NCI-H2029 (cell line): ENCODE measurements around the gene PRIM2.
"Not testable (repeated sequence)": the region's sequence is repeated elsewhere in the genome, so short reads cannot be mapped to it uniquely, and the experiment has no call there.

Experiments used
- DNase-seq: peaks from one replicate; lab custom pipeline; 2025; lab: John Stamatoyannopoulos, UW

Gene PRIM2

DNA sequence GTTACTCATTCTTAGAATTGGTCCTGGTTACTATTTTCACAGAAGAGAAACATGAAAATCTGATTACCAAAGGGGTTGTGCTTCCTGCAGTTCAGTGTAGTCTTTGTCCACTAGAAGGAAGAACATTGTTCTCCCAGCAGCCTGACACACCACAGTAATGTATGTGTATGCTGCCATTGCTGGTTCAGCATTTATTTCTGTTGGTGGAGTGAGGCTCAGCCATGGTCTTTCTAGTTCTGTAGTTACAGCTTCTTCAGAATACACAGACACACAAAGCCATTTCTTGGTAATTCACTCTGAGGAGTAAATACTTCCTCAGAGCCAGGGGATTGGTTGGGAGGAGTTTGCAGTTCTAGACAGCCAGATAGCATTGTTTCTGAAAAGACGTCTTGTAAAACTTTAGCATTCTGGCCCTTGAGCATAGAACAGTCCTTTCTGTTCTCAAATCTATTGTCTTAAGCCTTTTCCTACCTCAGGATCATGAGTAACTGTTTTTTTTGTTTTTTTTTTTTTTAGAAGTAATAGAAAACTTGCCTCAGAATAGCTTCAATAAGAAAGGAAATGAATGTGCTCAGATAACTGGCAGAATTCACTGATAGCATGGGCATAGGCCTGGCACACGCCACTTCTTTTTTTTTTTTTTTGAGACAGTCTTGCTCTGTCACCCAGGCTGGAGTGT lies 128.5 kb downstream of the PRIM2 start:
- not testable (repeated sequence) for DNase-seq

DNA sequence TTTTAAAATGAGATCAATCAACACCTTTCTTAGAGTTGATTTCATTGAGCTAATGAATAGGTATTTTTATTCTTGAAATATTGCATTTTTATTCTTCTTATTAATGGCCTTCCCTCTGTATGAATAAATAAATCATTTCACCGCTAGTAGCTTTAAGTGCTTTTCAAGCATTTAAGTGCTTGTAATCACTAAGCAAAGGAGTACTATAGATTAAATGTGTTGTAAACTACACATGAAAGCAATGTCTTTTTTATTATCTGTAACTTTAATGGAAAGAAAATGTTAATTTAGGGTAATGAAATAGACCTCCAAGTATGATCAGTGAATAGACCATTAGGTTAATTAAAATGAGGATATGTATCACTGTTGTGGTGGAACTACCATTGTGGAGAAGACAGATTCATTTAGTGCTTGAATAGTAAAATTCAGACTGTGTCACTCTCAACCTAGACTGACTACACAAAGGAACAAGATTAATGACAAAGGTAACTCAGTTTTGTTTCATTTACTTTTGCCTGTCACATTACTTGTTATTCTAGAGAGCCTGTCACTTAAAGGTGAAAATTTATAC lies 132.2 kb downstream of the PRIM2 start:
- not testable (repeated sequence) for DNase-seq

DNA sequence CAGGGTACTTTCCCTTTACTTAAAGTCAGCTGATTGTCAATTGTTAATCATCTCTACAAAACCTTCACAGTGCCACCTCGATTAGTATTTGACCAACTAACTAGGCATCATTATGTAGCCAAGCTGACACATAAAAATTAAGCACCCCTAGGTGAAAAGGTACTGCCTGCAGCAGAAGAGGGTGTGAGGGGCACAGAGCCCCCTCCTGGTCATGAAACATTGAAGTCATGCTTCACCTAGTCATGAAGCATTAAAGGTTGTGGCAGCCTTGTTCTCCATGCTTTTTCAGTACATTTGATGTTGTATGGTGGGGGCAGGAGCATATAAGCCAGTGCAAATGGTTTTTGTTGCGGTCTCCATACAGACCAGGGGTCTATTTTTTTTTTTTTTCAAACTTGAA lies 142.4 kb downstream of the PRIM2 start:
- not testable (repeated sequence) for DNase-seq

DNA sequence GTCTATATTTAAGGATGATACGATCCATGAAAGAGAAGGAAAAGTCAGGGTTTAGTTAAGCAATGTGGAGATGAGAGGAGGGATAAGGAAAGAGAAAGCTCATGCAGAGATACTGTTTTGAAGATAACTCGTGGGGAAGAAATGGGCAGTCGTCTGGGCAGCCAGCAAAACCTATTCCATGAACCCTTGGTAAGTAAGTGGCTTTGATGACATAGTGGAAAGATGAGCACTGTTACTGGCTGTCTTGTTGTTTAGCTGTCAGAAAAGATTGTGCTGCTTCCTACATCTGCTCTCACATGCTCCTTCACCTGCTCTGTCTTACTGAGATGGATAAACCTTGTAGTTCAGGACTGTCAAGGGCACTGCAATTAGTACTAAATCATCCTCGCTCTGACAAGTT lies 143.6 kb downstream of the PRIM2 start:
- not testable (repeated sequence) for DNase-seq

DNA sequence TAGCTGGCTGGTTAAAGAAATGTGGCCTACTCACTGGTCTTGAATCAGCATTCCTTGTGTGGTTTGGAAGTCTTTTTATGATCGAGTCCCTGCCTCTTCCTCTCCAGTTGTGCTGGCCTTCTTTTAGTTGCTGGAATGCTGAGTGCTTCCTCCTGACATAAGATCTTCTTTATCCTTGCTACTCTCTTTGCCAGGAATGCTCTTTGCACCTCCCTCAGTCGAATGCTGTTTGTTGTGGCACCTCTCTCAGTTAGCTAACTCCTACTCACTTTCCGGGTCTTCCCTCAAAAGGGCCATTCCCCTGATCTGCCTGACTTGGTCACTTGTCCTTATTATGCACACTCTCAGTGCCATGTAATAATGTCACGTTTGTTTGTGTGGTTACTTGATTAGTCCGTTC lies 146.4 kb downstream of the PRIM2 start:
- not testable (repeated sequence) for DNase-seq

DNA sequence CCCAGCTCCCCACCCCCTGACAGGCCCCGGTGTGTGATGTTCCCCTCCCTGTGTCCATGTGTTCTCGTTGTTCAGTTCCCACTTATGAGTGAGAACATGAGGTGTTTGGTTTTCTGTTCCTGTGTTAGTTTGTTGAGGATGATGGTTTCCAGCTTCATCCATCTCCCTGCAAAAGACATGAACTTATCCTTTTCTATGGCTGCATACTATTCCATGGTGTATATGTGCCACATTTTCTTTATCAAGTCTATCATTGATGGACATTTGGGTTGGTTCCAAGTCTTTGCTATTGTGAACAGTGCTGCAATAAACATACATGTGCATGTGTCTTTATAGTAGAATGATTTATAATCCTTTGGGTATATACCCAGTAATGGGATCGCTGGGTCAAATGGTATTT lies 148.5 kb downstream of the PRIM2 start:
- not testable (repeated sequence) for DNase-seq

DNA sequence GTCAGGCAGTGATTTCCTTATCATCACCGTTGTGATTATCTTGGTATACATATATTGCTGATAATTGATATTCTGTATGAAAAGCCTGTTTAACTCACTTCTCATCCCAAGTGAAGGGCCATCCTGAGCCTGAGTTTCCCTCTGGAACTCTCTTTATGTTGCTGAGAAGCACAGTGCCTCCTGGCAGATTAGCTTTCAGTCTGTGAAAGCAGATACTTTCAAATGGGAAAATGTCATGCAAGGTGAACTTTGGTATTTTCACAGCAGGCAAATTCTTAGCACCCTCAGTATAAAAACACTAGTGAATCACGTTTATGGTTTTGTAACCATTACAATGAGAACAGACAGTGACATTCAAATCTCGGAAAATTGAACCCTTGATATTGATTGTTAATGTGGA lies 151.6 kb downstream of the PRIM2 start:
- no peak for DNase-seq

DNA sequence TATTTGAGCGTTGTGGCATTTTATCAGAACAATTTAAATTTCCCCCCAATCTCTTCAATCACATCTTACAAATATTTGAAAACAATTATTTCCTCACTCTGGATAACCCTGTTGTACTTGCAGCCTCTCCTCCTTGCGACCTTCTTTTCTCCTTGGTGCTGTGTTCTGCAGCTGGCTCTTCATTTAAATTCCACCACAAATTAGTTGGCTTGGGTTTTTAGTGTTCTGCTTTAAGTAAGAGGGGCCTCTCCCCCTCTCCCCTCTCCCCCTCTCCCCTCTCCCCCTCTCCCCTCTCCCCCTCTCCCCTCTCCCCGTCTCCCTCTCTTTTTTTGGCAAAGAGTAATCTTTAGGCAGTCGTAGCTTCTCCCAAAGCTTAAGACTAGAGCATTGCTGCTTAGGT lies 152.7 kb downstream of the PRIM2 start:
- DNase-seq, result not testable (repeated sequence)

DNA sequence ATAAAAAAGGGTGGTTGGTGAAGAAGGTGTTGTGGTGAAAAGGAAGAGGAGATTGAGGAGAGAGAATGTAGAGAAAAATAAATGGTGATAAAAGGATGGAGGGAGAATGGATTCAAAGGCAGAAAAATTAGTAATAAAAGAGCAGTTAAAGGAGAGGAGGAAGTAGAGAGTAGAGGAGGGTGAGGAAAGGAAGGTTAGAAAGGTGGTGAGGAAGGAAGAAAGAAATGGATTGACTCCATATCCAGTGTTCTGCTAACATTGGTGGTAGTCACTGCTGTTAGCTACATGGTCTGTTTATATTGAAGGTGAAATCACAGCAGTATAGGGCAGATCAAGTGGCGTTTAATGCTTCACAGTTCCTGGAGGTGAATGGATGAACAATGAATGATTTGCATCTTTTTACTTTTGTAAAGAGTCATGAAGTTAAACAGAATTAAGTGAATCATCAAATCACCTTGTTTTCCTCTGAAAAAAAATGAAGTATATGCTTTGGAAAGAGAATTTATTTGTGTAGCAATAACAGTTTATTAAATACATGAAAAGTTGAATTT lies 154.0 kb downstream of the PRIM2 start:
- not testable (repeated sequence) for DNase-seq

DNA sequence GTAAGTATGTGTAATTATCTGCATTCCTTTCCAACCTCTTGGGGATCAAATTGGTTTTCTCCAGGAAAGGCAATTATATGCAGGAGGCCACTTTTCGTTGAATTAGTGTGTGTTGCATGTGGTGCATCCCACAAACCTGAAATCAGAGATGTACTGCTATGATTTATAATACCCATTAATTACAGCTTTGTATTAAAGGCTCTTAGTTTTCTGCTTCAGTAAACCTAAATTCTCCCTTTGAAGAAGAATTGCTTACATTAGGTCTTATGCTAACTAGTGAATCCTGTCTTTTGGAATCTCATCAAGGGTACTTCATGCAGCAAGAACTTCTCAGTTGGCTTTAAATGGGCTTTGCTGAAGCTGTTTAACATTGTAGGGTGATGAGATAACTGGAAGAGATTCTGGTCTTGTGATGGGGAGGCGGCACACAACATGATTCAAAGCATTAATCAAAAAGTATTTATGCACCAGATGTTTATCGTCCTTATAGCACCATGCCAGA lies 155.5 kb downstream of the PRIM2 start:
- not testable (repeated sequence) for DNase-seq

DNA sequence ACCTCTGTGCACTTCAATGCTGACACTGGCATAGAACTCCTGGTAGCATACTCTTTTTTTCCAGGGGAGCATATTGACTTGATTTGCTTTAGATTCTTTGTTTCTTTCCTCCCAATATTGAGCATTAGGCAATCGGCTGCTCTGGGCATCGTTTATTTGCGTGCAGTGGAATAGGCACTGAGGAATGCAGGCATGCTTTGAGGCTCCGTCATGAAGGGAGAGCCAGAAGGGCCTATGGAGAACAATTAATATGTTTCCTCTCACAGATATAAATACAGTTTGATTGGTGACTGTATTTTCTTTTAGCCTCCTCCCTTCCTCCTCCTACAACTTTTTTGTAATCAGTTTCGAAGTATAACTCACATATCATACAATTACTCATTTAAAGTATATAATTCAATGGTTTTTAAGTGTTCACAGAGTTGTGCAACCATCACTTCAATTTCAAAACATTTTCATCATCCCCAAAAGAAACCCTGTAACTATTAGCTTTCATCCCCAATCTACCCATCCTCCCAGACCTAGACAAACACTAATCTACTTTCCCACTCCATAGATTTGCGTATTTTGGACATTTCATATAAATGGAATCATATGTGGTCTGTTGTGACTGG lies 157.5 kb downstream of the PRIM2 start:
- not testable (repeated sequence) for DNase-seq

DNA sequence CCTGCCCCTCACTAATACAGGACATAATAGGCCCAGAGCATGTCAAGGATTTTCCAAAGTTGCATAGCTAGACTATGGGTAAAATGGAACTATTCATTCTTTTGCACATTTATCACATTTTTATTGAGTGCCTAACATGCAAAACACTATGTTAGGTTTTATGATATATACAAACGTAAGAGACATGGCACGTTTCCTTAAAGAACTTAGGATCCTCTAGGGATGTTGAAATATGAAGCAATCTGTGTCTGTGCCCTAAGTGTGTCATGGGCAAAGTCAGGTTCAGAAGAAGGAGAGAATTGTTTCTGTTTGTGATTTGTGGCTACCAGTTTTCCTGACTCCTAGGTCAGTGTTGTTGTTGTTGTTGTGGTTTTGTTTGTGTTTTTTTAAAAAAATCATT lies 158.2 kb downstream of the PRIM2 start:
- not testable (repeated sequence) for DNase-seq

DNA sequence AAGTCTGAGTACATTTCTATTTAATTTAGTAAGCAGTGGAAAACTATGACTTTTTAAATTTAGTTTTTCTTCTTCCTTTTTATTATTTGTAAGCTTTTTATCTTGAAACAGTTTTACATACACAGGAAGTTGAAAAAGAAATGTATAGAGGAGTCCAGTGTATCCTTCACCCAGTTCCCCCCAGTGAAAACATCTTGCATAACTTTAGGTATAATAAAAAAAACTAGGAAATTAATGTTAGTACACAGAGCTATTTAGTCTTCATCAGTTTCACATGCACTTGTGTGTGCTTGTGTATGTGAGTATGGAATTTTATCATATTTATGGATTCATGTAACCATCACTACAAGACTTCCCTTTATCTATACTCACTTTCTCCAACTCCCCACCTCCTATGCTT lies 162.8 kb downstream of the PRIM2 start:
- DNase-seq, result not testable (repeated sequence)

DNA sequence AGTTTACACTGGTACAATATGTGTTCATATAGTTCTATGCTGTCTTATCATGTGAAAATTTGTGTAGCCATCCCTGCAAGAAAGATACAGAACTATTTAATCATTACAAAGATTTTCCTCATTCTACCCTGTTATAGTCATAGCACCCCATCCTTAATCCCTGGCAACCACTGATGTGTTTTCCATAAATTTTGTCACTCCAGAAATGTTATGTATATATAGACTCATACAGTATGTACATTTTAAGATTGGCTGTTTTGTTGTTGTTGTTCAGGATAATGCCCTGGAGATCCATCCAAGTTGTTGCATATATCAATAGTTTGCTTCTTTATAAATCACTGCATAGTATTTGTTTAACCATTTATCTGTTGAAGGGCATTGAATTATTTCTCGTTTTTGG lies 163.7 kb downstream of the PRIM2 start:
- not testable (repeated sequence) for DNase-seq

DNA sequence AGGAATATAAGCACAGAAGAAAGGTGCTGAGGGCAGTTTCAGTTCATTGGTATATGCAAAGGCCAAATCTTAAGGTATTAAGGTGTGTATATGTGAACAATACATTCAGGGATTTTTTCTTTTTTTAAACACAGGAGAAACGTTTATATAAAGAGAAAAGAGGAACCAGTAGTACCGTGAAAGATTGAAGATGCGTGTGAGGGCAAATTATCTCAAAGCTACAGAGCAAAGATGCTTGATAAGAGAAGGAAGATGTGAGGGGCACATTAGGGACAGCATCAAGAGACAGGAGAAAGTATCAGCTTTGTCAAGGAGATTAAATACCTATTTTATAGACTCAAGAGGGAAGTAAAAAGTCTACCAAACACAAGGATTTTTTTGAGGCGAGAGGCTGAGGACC lies 165.0 kb downstream of the PRIM2 start:
- DNase-seq, result not testable (repeated sequence)

DNA sequence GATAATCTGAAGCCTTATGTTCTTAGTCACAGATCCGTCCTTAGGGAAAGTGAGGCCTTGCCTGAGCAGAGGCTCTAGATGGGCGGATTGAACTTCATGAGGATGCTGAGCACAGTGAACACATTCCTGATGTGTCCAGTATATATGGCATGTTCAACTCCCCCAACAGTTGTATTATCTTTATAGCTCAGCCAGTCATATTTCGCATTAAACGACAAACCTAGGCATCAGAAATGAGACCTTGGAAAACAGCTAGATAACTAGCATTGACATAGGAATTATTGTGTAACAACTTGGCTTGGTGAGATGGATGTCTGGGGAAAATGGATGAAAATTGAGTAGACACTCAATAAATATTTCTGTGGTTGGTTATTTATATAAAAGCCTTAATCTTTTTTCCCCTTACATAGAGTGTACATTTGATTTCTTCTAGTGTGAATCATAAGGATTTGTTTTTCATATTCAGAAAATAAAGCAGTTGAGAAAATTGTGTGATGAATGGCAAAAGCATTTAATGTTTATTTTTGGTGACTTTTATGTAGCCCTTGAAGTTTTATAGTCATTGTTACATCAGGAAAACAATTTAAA lies 169.2 kb downstream of the PRIM2 start:
- DNase-seq, result not testable (repeated sequence)

DNA sequence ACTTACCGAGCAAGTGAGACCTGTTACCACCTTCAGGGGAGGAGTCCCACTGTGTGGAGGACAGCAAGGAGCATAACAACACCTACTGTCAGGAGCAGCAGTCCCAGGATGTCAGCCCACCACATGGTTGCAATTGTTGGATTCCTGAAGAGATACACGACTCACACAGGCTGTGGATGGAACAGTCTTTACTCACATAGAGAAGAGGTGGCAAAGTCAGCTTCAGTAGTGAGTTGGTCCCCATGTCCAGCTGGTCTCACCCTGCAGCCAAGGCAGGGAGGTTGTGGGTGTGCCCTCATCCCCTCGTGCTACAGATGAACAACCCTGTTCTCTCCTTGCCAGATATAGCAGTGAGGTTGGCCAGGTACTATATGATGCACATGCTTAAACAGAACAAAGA lies 171.1 kb downstream of the PRIM2 start:
- not testable (repeated sequence) for DNase-seq

DNA sequence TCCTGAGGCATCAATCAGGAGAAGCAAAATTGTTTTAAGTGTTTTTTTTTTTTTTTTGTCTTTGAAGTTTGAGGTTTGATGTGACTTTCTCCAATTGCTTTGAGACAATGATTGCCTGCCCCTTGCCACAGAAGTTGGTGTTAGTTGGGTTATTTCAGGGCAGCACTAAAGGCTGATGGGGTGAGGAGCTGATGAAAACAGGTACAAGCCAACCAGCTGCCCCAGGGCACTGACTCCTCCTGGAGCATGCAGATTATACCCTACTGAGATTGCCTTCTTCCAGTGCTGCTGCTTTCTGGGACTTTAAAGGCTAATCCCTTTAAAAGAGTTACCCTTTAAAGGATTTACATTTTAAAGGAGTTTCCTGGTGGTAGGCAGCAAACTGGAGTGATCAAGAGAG lies 172.5 kb downstream of the PRIM2 start:
- DNase-seq, result not testable (repeated sequence)

DNA sequence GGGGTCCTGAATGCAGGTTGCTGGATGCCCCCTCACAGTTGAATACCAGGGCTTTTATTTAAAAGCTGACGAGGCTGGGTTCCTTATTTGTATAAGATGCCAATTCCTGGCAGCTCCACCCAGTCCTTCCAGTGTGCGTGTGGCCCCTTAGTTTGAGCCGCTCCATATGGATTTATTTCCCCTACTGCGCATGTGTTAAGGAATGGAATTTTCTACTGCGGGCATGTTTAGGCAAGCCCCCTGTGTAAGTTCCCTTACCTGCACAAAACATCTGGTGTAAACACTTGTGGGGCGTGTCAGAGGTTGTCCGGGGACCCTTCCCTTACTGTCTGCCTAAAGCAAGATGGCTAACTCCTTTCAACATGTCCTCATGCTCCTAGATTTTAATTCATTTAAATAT lies 174.4 kb downstream of the PRIM2 start:
- not testable (repeated sequence) for DNase-seq

DNA sequence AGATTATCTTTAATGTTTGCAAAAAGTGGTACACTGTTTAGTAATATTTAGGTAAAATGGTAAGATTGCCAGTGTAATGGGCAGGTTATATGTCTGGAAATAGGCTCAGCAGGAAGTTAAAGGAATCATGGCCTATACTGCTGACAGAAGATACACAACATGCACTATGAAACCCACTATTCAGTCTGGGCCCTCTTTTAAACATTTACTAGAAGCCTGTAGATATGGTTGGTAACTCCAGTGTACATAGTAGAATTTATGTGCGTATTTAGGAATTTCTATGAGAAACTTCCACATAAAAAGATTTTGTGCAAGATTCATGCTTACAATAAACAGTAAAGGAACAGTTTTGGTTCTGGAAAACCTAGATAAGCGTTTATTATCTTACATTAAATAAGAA lies 178.8 kb downstream of the PRIM2 start:
- DNase-seq, result not testable (repeated sequence)

DNA sequence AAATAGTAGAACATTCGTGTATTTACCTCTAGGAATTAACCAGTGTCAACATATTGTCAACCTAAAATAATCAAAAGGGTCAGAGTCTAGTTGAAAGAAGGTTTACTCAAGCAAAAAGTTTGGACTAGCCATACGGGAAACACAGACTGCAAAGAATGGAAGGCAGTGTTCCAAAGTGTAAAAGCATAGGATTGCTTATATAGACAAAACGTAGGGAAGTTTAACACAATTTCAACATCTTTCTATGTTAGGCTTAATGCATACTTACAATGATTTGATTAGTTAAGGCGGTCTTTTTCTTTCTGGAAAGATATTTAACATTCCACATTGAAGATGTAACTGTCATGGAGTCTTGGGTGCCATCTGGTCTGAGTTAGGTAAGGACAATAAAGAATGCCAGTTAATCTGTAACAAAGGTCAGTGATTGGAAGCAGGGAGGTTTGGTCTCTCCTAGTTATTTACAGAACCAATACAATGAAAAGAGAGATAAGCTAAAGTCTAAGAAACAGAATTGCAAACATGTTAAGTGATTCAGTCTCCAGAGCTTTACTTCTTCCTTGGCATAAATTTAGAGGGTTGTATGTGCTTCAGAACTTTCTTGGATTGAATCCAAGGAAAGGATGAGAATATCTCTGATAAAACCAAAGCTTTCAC lies 183.1 kb downstream of the PRIM2 start:
- not testable (repeated sequence) for DNase-seq

DNA sequence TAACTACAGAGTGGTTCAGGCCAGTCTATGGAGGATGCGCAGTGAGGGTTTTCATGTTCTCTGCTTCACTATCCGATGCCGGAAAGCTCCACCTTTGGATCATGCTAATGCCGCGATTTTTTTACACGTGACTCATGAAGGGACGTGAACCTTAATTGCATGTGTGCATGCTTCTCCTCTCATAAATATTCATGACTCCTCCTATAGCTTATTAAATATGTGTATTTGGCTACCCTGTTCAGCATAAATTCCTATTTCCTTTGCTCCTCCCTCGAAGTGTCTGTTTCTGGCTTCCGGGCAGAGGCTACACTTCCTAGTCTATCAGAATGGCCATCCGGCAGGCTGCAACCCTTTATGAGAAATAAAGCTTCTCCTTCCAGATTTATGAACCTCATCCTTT lies 185.0 kb downstream of the PRIM2 start:
- DNase-seq, result not testable (repeated sequence)
